GM12873 (cell line): ENCODE data around the gene ATP9B.
A peak's percentile ranks its signal among the peaks of the same experiment; 100 is the strongest.

ENCODE experiments used
- CTCF ChIP-seq: IDR thresholded peaks from 2 replicates; pipeline ENCODE4 v1.5.1; 2012; ENCODE audit warnings: low read depth, mild to moderate bottlenecking, moderate library complexity, low read length, control low read depth; ENCODE audit not compliant: insufficient read depth; ENCODE audit errors: missing control alignments

ATP9B gene

GRCh38 chr18:79246309-79247108, 177.3 kb downstream of the ATP9B start:
- TF ChIP-seq CTCF: peak; percentile 97

- no peak for TF ChIP-seq CTCF
Measured at GRCh38 chr18:79248495-79249060, 179.4 kb downstream of the ATP9B start.

- TF ChIP-seq CTCF: no peak
Measured at GRCh38 chr18:79250301-79250981, 181.2 kb downstream of the ATP9B start.

GRCh38 chr18:79251021-79251420, 181.8 kb downstream of the ATP9B start:
- TF ChIP-seq CTCF: no peak

- no peak for TF ChIP-seq CTCF
Measured at GRCh38 chr18:79252904-79253633, 183.9 kb downstream of the ATP9B start.

- no peak for TF ChIP-seq CTCF
Measured at GRCh38 chr18:79257480-79257879, 188.3 kb downstream of the ATP9B start.

GRCh38 chr18:79258447-79258846, 189.3 kb downstream of the ATP9B start:
- no peak for TF ChIP-seq CTCF
